HG02938 (cell line): ENCODE measurements around the gene WT1.

Experiments
- ATAC-seq: cut with Tn5 transposase; IDR thresholded peaks from one replicate; pipeline ENCODE4 v1.9.1; 2021; ENCODE audit warnings: mild to moderate bottlenecking, moderate library complexity; ENCODE audit not compliant: unreplicated experiment

WT1 gene

DNA sequence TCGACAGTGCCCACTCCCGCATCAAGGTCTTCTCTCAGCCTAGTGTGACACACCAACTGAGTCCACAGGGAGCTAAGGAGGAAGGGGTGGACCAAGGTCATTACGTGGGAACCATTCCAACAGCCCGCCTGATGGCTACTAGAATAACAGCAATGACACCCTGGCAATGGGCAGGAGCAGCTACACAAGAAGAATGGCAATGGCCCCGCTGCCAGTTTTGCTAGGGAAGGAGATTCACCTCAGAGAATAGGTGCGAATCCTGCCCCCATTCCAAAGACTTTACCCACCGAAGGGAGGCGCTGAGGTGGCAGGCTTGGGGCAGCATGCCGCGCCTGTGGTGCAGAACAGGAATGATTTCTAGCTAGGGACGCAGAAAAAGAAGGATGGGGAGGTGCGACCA is 9.1 kb downstream of the WT1 start:
- ATAC-seq = no peak

DNA sequence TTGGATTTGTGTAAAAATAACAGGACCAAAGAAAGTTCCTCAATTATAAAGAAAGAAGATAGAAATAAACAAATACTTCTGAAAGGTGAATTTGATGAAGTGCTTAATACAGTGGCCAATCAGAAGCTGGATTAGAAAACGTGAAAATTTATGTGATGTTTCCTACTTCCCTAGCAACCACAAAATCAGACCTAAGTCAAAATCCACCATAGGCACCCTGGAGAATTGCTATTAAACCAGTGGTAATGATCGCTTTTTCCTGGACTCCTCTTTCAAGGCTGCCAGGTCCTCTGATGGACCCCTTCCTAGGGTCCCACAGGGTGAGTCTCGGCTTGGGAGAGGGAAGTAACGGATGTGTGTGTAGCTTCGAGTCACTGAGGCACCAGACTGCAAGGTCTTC is 9.6 kb downstream of the WT1 start:
- ATAC-seq = no peak

DNA sequence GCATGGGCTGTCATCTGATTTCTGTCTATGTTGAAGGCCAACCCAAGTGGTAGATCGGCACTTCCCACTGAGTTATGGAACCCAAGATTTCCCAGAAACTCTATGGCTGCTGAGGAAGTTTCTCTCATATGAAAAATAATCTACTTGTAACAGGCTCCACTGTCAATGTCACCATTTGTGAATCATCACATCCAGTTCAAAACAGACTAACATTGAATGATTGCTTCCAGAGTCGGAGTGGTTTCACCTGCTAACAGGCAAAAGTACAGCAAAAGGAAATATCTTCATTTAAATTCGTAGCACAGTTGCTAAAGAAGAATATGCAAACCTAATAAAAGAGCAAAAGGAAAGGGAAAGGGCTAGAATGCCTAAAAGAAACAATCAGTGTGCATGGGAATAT is 12.8 kb downstream of the WT1 start:
- ATAC-seq = no peak

DNA sequence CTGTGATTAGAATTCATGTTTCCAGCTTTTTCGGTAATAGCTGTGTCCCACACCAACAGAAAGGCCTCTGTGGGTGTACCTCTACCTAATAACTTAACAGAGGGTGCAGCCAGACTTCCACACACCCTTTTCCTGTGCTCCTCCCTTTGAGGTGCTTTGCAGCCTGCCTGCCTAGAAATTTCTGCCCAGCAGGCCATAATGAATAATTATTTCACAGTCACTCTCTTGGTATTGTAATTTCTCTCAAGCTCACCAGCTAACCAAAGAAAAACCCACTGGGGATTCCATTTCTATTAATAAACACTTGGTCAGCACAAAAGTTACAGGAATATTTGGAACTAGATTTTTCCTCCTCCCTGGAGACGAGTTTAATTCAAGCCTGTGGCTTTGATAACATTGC is 13.3 kb downstream of the WT1 start:
- no peak for ATAC-seq

DNA sequence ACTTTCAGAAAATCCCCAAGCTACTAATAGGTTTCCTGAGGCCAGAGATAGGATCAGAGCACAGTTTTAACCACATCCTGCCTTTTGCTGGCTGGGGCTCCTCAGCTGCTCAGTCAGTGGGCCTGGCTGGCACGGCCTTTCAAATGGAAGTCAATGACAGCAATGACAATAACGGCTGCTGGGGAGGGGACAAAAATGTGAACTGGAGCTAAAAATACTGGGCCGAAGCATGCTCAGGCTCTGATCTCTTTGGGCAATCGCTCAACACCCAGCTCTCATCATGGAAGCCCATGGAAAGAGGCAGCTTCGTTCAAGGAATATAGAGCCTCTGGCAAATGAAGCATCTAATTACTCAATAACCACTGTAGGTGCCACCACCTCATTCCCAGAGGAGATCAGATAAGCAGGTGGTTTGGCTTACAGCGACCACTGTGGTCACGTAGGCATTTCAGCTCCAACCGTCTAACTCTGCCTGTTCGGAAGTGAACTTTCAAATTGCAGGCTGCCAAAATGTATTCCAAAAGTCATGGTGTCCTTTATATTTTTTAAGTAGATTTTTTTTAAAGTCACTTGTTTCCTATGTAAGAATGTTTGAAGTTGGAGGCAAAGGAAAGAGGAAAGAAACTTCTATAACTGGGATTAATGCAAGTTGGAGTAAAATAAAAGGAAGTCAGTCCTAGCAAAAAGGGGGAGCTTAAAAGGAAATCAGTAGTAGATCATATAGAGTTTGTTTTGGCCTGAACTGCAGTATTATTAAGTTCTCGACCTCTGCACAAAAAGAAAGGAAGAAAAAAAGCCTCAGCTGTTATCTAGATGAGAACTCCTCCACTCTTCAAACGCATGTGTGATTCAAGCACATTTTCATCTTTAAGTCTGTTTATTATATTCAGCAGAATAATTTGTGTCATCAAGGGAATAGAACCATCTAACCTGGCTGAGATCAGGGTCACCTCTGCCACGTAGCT is 14.1 kb downstream of the WT1 start:
- ATAC-seq = peak; percentile 83

DNA sequence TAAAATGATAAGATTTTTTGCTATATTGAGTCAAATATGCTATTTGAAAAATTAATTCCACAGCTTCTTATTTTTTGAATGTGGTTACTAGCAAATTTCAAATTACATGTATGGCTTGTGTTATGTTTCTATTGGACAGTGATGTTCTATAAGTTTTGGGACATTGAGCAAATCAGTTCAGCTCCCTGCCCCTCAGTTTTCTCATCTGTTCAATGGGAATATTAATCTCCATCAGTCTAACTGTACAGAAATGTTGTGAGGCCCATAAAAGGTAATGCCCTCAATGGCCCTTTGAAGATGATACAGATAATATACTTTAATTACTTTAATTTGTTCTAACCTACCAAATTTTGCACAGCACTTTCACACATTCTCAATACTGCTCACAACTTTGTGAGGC is 15.2 kb downstream of the WT1 start:
- ATAC-seq = no peak

DNA sequence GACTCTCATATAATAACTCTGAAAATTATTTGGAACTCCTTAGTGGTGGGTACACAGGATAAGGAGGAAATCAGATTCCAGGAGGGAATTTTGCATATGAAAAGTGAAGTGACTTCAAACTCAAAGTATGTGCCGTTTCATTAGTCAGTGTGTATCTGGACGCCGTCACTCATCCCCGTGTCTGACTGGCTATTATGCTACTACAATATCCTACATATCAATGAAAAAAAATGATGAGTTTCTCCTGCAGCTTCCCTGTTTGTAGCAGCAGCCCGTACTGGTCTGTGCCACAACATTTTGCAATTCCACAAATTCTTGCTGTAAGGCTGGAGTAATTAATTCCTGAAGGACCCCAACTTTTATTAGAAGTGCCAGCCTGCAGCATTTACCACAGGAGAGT is 16.5 kb downstream of the WT1 start:
- no peak for ATAC-seq

DNA sequence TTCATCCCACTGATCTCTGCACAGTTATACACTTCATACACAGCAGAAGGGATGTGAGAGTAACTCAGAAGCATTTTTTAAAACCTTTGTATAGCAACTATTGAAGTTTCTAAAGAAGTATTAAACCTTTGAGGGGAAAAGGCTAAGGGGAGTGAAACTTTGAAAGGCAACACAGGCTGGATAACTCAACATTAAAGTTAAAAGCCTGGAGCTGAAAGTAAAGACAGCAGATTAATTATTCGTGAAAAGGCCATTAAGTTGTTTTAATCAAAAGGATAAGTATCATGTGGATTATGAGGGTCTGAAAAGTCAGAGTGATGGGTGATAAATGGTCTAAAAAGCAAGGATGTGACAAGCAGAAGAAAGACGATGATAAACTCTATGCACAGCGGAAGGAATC is 17.5 kb downstream of the WT1 start:
- ATAC-seq = no peak

DNA sequence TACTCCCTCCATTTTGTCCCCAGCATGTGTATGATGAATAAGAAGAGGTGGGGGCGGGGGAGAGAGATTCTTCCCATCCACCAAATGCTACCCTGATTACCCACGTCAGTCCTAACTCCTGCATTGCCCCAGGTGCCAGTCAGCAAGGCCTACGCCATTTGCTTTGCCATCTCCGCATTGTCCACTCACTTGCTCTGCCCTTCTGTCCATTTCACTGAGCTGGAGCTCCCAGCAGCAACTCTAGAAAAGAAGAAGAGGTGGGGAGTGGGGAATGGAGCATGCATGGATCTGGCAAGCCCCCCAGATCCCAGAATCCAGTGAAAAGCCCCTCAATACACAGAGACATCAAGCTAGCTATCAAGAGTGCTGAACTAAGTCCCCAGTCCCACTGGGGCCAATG is 19.0 kb downstream of the WT1 start:
- no peak for ATAC-seq

DNA sequence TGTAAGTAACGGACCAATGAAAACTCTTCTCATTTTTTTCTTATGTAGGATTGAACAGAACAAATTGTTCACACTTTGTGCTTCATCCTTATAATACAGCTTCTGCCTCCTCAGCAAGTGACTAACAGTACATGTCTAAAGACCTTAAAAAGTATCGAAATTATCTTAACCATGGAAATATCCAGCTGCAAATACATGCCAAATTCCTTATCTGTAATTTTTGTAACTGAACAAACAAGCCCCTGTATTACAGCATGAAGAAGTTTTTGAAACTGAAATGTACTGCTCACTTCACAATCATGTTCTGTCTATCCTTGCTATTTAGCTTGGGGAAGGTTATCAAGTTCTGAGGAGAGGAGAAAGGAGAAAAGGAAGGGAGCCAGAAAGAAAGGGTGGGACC is 20.4 kb downstream of the WT1 start:
- no peak for ATAC-seq

DNA sequence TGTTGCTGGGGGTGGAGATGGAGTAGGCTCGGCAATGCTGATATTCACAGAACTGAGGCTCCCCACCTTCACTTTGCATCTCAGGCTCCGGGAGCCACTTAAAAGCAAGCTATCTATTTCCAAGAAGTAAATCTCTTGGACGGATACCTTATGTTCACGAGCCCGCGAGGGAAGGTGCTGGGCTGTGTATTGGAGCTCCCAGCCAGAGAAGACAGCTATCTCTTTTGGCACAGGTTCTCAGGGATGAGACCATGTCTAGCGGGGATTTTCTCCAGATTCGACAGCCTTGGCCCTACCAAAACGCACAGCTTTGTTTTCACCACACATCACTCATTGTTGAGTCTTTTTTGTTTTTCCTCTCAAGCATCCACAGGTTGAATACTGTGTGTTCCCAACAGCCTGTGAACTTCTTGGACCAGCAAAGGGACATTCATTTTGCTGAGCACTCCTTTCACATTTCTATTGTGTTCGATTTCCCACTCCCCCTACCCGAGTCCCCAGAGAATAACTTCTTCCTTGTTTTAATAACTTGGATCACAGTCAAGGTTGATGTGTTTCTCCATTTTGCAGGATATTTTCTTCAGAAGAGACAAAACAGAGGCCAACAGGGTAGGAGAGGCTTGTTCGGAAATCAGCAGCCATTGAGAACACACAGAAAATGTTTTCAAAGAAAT is 23.3 kb downstream of the WT1 start:
- no peak for ATAC-seq

DNA sequence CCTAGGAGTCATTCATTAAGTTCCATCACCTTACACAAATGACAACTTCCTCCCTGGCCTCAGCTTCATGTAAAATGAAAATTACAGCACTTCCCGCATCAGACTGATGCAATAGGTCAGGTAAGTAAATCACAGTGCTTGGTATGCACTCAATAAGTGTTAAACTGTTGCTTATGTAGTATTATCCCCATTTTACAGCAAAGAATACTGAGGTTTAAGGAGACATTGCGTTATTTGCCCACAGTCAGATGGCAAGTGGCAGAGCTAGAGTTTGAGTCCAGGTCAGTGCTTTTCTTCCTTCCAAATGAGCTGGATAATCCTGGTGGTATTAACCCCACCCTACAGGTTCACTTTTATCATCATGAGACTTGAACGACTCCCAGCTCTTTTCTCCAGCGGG is 29.7 kb downstream of the WT1 start:
- no peak for ATAC-seq

DNA sequence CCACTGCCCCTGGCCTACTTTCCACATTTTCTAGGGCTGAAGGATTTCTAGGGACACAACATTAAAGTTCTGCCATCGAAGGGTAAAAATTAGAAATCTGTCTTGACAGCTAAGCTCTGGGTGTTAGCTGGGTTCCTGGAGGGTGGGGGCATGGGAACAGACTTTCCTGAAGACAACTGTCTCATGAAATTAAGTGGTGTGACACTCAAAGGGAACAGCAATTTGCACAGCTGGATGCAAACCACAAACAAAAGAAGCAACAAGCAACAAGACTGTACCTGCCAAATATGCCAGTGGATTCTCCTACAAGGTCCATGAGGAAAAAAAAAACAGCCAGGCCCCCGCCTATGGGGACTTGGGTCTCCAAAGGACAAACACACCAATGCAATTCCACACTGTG is 32.5 kb downstream of the WT1 start:
- ATAC-seq = no peak

DNA sequence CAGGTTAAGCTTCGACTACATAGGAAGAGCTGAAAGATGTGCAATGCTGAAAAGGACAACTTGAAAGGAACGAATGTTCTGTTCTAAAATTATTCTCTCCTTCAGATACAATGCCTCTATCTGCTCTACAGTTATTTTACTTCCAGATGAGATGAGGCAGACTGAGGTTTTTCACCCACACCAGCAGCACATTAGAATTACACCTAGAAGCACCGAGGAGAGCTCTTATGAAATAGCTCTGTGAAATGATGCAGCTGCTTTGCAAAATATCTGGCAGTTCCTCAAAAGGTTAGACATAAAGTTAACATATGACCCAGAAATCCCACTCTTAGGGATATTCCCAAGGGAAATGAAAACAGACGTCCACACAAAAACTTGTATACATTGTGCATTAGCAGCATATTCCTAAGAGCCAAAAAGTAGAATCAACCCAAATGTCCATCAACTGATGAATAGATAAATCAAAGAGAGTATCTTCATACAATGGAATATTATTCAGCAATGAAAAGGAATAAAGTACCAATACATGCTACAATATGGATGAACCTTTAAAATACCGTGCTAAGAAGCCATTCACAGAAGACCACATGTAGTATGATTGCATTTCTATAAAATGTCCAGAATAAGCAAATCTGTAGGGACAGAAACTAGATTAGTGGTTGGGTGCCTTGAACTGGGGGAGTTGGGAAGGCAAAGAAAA is 34.5 kb downstream of the WT1 start:
- no peak for ATAC-seq

DNA sequence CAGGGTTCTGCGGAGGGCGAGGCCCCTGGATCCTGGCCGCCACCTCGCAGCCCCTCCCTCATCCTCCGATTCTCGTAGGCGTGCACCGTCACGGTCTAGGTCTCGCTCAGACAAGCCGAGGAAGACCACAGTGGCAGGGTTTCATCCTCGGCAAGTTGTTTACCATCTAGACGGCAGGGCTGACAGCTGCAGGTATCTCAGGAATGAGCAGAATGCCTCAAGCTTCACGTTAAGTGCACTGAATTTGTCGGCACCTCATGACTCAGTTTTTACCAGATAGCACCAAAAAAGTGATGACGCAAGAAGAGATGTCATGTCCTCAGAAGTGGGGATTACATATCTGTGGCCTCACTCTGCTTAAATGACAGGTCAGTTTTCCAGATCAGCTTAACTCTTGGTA is 35.1 kb downstream of the WT1 start:
- ATAC-seq = no peak

DNA sequence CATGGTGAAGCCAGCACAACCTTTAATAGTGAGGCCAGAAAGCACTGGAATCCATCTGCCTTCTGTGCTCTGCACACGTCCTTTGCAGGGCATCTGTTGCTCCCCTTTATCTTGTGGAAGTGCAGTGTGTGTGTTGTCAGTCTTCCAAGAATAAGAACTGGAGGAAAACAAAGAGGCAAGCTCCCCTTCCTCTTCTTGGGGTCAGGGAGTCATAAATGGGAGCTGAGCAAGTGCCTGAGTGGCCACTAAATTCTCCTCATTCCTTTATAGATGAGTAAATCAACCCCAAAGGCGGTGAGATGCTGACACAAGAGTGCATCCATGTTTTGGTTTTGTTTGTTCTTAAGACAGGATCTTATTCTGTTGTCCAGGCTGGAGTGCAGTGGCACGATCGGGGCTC is 38.3 kb downstream of the WT1 start:
- no peak for ATAC-seq

DNA sequence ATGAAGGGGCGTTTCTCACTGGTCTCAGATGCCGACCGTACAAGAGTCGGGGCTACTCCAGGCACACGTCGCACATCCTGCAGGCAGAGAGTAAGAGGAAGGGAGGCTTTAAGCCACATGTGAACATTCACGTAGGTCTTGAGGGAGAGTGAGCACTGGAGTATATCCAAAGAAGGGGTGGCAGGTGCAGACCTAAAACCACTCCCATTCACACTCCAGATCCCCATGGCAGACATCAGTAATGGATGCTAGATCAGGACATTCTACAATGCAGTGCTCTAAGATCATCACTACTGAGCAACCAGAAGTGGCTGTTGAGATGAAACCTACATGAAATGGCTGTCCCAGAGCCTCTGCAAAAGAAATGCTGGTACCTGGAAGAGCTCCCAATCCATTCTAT is 39.0 kb downstream of the WT1 start:
- ATAC-seq = peak; percentile 53

DNA sequence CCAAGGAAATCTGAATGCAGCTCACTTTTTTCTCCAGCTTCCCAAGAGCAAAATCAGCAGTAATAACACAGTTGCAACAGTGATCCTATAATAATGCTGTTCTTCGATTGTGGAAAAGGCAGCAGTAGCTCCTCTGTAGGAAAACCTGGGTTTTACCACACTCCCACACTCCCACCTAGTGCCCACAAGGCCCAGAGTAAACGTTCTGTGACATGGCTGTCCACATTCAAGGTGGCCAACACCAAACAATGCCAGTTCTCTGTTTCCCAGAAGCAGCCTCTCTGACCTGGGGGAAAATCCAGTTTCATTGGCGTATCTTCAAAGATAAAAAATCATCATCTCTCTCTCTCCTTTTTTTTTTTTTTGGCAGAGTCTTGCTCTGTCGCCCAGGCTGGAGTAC is 40.2 kb downstream of the WT1 start:
- no peak for ATAC-seq

DNA sequence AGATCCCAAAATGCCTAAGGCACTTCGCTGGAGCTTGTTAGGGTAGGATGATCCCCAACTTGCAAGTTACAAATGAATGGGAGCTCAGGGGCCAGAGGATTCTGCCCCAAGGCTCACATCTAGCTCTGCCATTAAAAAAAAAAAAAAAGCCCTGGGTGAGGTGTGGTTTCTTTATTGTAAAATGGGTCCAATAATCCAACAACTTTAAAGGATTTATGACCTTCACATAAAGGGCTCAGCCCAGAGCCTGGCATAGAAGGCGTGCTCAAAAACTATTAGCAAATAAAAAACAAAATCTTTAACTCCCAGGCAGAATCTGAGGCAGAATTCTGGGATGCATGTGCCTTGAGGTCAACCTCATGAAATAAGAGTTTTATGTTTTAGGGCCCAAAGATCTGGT is 42.5 kb downstream of the WT1 start:
- ATAC-seq = no peak

DNA sequence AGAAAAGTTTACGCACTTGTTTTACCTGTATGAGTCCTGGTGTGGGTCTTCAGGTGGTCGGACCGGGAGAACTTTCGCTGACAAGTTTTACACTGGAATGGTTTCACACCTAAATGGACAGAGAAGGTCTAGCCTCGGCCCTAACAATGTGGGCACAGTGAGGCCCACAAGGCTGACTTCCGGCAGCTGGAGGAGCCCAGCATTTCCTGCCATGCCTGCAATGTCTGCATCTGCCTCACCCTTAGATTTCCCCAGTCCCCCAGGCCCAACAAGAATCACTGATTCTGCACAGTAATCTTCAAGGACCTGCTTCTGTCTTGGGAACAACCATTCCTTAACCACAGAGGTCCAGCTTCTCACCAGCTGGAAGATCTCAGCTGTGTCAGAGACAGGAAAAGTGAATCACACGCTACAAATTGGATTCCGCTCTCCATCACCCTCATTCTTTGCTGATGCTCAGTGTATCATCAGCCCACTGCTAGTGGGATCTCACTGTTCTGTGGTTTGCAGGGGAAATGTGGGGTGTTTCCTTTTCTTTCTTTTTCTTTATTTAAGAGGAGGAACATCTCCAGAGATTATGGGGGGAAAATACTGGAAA is 43.3 kb downstream of the WT1 start:
- ATAC-seq = no peak

DNA sequence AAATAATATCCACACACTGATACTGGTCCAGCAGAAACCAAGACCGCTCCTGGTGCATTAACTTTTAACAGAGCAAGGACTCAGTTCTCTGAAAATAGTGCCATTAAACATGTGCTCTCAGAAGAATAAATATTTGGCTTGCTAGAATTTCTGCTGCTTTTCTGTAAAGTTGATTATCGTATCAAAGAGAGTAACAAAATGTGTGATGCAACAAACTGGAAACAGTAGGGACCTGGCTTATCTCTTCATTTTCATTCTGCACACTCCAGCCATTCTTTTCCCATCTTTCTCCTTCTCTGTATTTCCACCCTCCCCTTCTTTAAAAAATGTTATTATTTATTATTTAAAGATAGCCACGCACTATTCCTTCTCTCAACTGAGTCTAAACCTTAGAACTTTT is 43.9 kb downstream of the WT1 start:
- ATAC-seq = no peak
